IMR-90 (cell line): ENCODE results near the gene TMEM271. TPM values are rescaled to one million over a fixed set of nuclear protein-coding genes. Genes with fewer than 3 reads are reported as not detected.

Experiments used
- ATAC-seq: fragments of 200-7000 bp; cut with Tn5 transposase; 2 replicates; pipeline ENCODE4 v1.9.1; 2020; ENCODE audit warnings: low read depth, mild to moderate bottlenecking, moderate library complexity
- BruUV-seq: library from RNA; stranded (reverse); fragments of 400-500 nt; replicated peaks from 2 replicates; lab custom pipeline; 2021; lab: Mats Ljungman, UMichigan
- CTCF ChIA-PET: fragments of 300-600 bp; formaldehyde crosslinking; extraction: SDS; loops from one replicate; lab custom pipeline; 2021; ENCODE audit warnings: antibody characterized with exemption; lab: Yijun Ruan, JAX
- POLR2A ChIA-PET: fragments of 300-600 bp; sonication (Branson Sonifier 250); formaldehyde crosslinking; loops from one replicate; lab custom pipeline; 2022; ENCODE audit warnings: antibody characterized with exemption; ENCODE audit not compliant: unreplicated experiment; lab: Charles Lee
- DNase-seq: peaks from one replicate; pipeline ENCODE4 v3.0.0; 2013
- H2AFZ ChIP-seq: replicated peaks from 2 replicates; pipeline ENCODE3; 2013; ENCODE audit warnings: low read length, mild to moderate bottlenecking; ENCODE audit not compliant: poor library complexity
- H2AK5ac ChIP-seq: 2 replicates; pipeline ENCODE4 v1.6.1; 2013; ENCODE audit warnings: low read depth, low read length, inconsistent platforms
- H2AK9ac ChIP-seq: replicated peaks from 2 replicates; pipeline ENCODE3; 2013; ENCODE audit warnings: mild to moderate bottlenecking, low read depth, low read length, moderate library complexity; ENCODE audit not compliant: poor library complexity
- H2BK120ac ChIP-seq: 2 replicates; pipeline ENCODE4 v1.6.1; 2013; ENCODE audit warnings: low read depth, low read length, inconsistent platforms
- H2BK15ac ChIP-seq: 3 replicates; pipeline ENCODE4 v1.6.1; 2013; ENCODE audit warnings: low read depth, low read length, inconsistent platforms
- H2BK20ac ChIP-seq: 2 replicates; pipeline ENCODE4 v1.6.1; 2013; ENCODE audit warnings: low read depth, mild to moderate bottlenecking, inconsistent platforms, low read length, moderate library complexity
- H2BK5ac ChIP-seq: 2 replicates; pipeline ENCODE4 v1.6.1; 2013; ENCODE audit warnings: mild to moderate bottlenecking, low read depth, low read length, inconsistent platforms; ENCODE audit not compliant: poor library complexity, severe bottlenecking
- H3K14ac ChIP-seq: replicated peaks from 2 replicates; pipeline ENCODE4 v1.6.1; 2013; ENCODE audit warnings: low read depth, low read length, inconsistent platforms
- H3K18ac ChIP-seq: 2 replicates; pipeline ENCODE4 v1.6.1; 2013; ENCODE audit warnings: low read depth, low read length, control low read depth
- H3K23ac ChIP-seq: 2 replicates; pipeline ENCODE4 v1.6.1; 2013; ENCODE audit warnings: low read depth, low read length, inconsistent platforms
- H3K27ac ChIP-seq: 2 replicates; pipeline ENCODE4 v1.5.1; 2013; ENCODE audit warnings: mild to moderate bottlenecking, control low read depth, low read length; ENCODE audit not compliant: insufficient read depth
- H3K27me3 ChIP-seq: 2 replicates; pipeline ENCODE4 v1.6.1; 2013; ENCODE audit warnings: low read length; ENCODE audit not compliant: control insufficient read depth, insufficient read depth
- H3K36me3 ChIP-seq: 2 replicates; pipeline ENCODE4 v1.6.1; 2013; ENCODE audit warnings: low read length, mixed read lengths; ENCODE audit not compliant: control insufficient read depth, insufficient read depth
- H3K4ac ChIP-seq: 2 replicates; pipeline ENCODE4 v1.6.1; 2013; ENCODE audit warnings: low read depth, low read length, inconsistent platforms
- H3K4me1 ChIP-seq: 2 replicates; pipeline ENCODE4 v1.6.1; 2013; ENCODE audit warnings: low read length, mixed read lengths; ENCODE audit not compliant: control insufficient read depth, insufficient read depth
- H3K4me2 ChIP-seq: 2 replicates; pipeline ENCODE4 v1.6.1; 2013; ENCODE audit warnings: low read depth, mild to moderate bottlenecking, control low read depth, low read length, moderate library complexity
- H3K4me3 ChIP-seq: 2 replicates; pipeline ENCODE4 v1.5.1; 2013; ENCODE audit warnings: low read depth, mild to moderate bottlenecking, control low read depth, low read length, moderate library complexity; ENCODE audit not compliant: insufficient read depth
- H3K56ac ChIP-seq: 2 replicates; pipeline ENCODE4 v1.6.1; 2013; ENCODE audit warnings: low read length, inconsistent platforms; ENCODE audit not compliant: insufficient read depth; ENCODE audit errors: extremely low read depth
- H3K79me1 ChIP-seq, 2 experiments: 2 replicates each; pipeline ENCODE4 v1.6.1; 2013; ENCODE audit warnings: low read length in 2 of 2, inconsistent platforms in 1 of 2, low read depth in 1 of 2
- H3K9ac ChIP-seq: 2 replicates; pipeline ENCODE4 v1.6.1; 2013; ENCODE audit warnings: low read depth, low read length, control low read depth
- H3K9me1 ChIP-seq: 2 replicates; pipeline ENCODE4 v1.6.1; 2013; ENCODE audit warnings: low read length, inconsistent platforms; ENCODE audit not compliant: insufficient read depth
- H3K9me3 ChIP-seq: 2 replicates; pipeline ENCODE4 v1.6.1; 2013; ENCODE audit warnings: low read length; ENCODE audit not compliant: control insufficient read depth, insufficient read depth
- H4K20me1 ChIP-seq: 2 replicates; pipeline ENCODE4 v1.6.1; 2013; ENCODE audit warnings: low read length, inconsistent platforms; ENCODE audit not compliant: insufficient read depth
- H4K5ac ChIP-seq: 2 replicates; pipeline ENCODE4 v1.6.1; 2013; ENCODE audit warnings: mild to moderate bottlenecking, low read depth, low read length, control low read depth
- H4K8ac ChIP-seq, 2 experiments: 2 replicates each; pipeline ENCODE4 v1.6.1; 2013; ENCODE audit warnings: low read depth in 2 of 2, low read length in 2 of 2, control low read depth in 1 of 2, inconsistent platforms in 1 of 2
- H4K91ac ChIP-seq: 2 replicates; pipeline ENCODE4 v1.6.1; 2013; ENCODE audit warnings: low read depth, low read length, inconsistent platforms; ENCODE audit not compliant: insufficient read depth
- BHLHE40 ChIP-seq: fragments of 150-350 bp; IDR thresholded peaks from 2 replicates; pipeline ENCODE4 v1.6.1; 2016; ENCODE audit warnings: mild to moderate bottlenecking, low read depth, low read length
- CEBPB ChIP-seq: IDR thresholded peaks from 2 replicates; pipeline ENCODE4 v1.6.1; 2012; ENCODE audit warnings: low read depth, low read length, improper control_type of control experiment
- CHD1 ChIP-seq: IDR thresholded peaks from 2 replicates; pipeline ENCODE4 v1.6.1; 2012; ENCODE audit warnings: low read depth, low read length, improper control_type of control experiment
- FOS ChIP-seq: fragments of 150-350 bp; IDR thresholded peaks from 2 replicates; pipeline ENCODE4 v1.6.1; 2016; ENCODE audit warnings: low read depth, low read length
- MAFK ChIP-seq: IDR thresholded peaks from 2 replicates; pipeline ENCODE4 v1.6.1; 2012; ENCODE audit warnings: low read depth, low read length, improper control_type of control experiment
- MAZ ChIP-seq: IDR thresholded peaks from 2 replicates; pipeline ENCODE4 v1.6.1; 2012; ENCODE audit warnings: low read depth, mild to moderate bottlenecking, low read length, improper control_type of control experiment, moderate library complexity, borderline replicate concordance
- MXI1 ChIP-seq: IDR thresholded peaks from 2 replicates; pipeline ENCODE4 v1.6.1; 2012; ENCODE audit warnings: low read depth, mild to moderate bottlenecking, low read length, moderate library complexity, borderline replicate concordance
- NFE2L2 ChIP-seq: fragments of 150-350 bp; IDR thresholded peaks from 2 replicates; pipeline ENCODE4 v1.6.1; 2016; ENCODE audit warnings: low read depth, mild to moderate bottlenecking, low read length
- RAD21 ChIP-seq: IDR thresholded peaks from 2 replicates; pipeline ENCODE4 v1.6.1; 2012; ENCODE audit warnings: low read length, improper control_type of control experiment
- RCOR1 ChIP-seq: IDR thresholded peaks from 2 replicates; pipeline ENCODE4 v1.6.1; 2012; ENCODE audit warnings: mild to moderate bottlenecking, low read length, improper control_type of control experiment; ENCODE audit not compliant: insufficient replicate concordance
- RFX5 ChIP-seq: IDR thresholded peaks from 2 replicates; pipeline ENCODE4 v1.8.0; 2012; ENCODE audit warnings: low read depth, mild to moderate bottlenecking, low read length, moderate library complexity
- WGBS, 2 experiments: methylation state at CpG; one replicate each; pipeline versions ENCODE4 v1.1.5 to v1.1.7; 2013; ENCODE audit warnings: missing lambda C conversion rate in 2 of 2; ENCODE audit not compliant: insufficient read length in 1 of 2; ENCODE audit errors: extremely low coverage in 2 of 2; 5-methylcytosine and 5-hydroxymethylcytosine counted together
- dilution Hi-C: fragments of 300-500 bp; cut with HindIII; formaldehyde crosslinking; loops from one replicate; pipeline ENCODE4 v1.14.3; 2018; ENCODE audit warnings: low sequenced_read_pairs; ENCODE audit not compliant: unreplicated experiment
- in situ Hi-C: fragments of 300-500 bp; cut with MboI; formaldehyde crosslinking; loops from 3 replicates; pipeline ENCODE4 v1.14.3; 2019; ENCODE audit warnings: low sequenced_read_pairs, inconsistent platforms, mixed read lengths
- intact Hi-C: fragments of 100-400 bp; cut with micrococcal nuclease; formaldehyde crosslinking; loops from 2 replicates; pipeline ENCODE4 v1.10.0; 2022
- polyA plus RNA-seq, 3 experiments: library from polyadenylated mRNA; depleted of rRNA; stranded (reverse); fragments of >200 nt; gene quantifications; 2 replicates each; pipeline ENCODE4 v1.2.3, GENCODE V29; 2012; ENCODE audit warnings: low replicate concordance in 1 of 3
- total RNA-seq: library from RNA; depleted of rRNA; stranded (reverse); fragments of >200 nt; gene quantifications from 2 replicates; pipeline ENCODE4 v1.2.3, GENCODE V29; 2012
- TF ChIP-seq, protein P1 (sequence below): conservative IDR thresholded peaks from 2 replicates; pipeline ENCODE4 v1.5.1; 2012; ENCODE audit warnings: mild to moderate bottlenecking, low read depth, low read length, improper control_type of control experiment

Gene TMEM271
- total and polyA plus RNA-seq, 2 of the 4 experiments (the other 2 are of a cell fraction), result not detected

DNA sequence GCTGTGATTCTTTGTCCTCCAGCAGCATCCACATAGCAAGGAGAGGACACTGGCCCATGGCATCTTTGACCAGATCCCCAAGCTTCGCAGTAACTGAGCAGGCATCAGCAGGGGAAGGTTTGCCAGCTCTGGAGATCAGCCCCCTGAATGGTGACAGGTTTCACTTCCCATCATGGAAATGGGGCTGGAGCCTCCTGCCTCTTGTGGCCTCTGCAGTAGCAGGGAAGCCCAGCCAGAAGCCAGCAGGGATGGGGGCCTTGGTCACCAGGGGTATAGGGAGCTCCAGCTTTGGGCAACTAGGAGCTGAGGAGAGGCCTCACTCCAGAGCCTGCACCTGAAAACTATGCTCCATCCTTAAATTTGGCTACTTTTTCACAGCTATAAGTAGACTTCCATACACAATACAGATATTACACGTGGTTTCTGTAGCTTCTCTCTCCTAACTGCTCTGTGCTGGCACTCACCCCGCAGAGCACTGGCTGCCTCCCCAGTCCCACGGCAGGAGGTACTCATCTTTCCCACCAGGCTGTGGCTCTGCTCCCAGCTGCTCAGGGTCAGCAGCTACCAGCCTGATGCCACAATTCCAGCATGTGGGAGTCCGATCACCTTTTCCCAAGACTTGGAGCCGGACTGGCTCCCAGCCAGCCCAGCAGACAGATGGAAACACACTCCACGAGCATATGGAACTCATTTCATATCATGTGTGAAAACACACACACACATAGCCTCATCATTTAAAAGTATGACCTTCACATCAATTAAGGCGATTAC lies 2.8 kb downstream of the TMEM271 start (continued):
- TF ChIP-seq, protein P1, sequence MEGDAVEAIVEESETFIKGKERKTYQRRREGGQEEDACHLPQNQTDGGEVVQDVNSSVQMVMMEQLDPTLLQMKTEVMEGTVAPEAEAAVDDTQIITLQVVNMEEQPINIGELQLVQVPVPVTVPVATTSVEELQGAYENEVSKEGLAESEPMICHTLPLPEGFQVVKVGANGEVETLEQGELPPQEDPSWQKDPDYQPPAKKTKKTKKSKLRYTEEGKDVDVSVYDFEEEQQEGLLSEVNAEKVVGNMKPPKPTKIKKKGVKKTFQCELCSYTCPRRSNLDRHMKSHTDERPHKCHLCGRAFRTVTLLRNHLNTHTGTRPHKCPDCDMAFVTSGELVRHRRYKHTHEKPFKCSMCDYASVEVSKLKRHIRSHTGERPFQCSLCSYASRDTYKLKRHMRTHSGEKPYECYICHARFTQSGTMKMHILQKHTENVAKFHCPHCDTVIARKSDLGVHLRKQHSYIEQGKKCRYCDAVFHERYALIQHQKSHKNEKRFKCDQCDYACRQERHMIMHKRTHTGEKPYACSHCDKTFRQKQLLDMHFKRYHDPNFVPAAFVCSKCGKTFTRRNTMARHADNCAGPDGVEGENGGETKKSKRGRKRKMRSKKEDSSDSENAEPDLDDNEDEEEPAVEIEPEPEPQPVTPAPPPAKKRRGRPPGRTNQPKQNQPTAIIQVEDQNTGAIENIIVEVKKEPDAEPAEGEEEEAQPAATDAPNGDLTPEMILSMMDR, result no peak
- no peak for TF ChIP-seq NFE2L2

DNA sequence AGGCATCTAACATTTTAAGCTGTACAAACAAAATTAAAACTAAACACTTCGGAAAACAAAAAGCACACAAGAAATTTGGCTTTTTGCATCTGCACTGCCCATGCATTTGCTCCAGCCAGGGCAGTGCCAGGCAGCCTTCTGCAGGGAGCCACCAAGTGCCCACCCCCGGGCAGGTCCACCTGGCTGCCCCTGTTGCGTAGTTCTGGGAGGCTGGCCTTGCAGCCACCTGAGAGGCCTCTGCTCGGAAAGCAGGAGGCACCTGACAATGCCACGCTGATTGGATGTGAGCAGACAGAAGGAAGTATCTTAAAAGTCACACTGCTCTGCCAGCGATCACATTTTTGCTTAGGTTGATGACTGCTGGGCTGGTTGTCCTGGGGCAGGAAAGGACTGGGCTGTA lies 3.5 kb downstream of the TMEM271 start:
- no peak overlapping the region for H3K9ac ChIP-seq
- WGBS, 2 experiments, result 60% methylated on average over 2 of the region's 6 CpGs; no CpG with 5 or more reads in 1 of the 2 experiments
- H4K8ac ChIP-seq, result no peak overlapping the region
- no peak overlapping the region for H3K27ac ChIP-seq
- no peak overlapping the region for H3K14ac ChIP-seq
- no peak overlapping the region for H3K18ac ChIP-seq
- no peak overlapping the region for H2AK9ac ChIP-seq
- no peak overlapping the region for H4K5ac ChIP-seq
- dilution Hi-C loops (no loop called here), in situ Hi-C loops (no loop called here), intact Hi-C loops (no loop called here)
- ChIA-PET POLR2A (no interaction called here), CTCF (no interaction called here)
- H2AK5ac ChIP-seq, result no peak overlapping the region
- BruUV-seq, result no TSS peak
- H3K9me3 ChIP-seq, result 0 out of 2 replicates have a peak, but pooled peaks cover 4% of the 10 kb centered on the region
- H2BK5ac ChIP-seq, result no peak overlapping the region
- no peaks in the 10 kb centered on the region; the same call in 1 of the 2 replicates for H3K4me1 ChIP-seq
- H3K23ac ChIP-seq, result no peak overlapping the region
- no peak overlapping the region for H3K4me3 ChIP-seq
- no peak for ATAC-seq
- H3K4me2 ChIP-seq, result no peak overlapping the region
- H3K4ac ChIP-seq, result no peak overlapping the region
- no peak overlapping the region for H4K91ac ChIP-seq
- no peak for DNase-seq
- no peaks in the 10 kb centered on the region for H3K36me3 ChIP-seq
- no peak overlapping the region for H2AFZ ChIP-seq
- H4K20me1 ChIP-seq, result no peaks in the 10 kb centered on the region
- peaks cover 33% of the 10 kb centered on the region for H3K27me3 ChIP-seq
- no peak overlapping the region for H2BK120ac ChIP-seq
- no peak overlapping the region for H3K56ac ChIP-seq
- no peaks in the 10 kb centered on the region for H3K9me1 ChIP-seq
- no peak overlapping the region for H2BK15ac ChIP-seq
- H2BK20ac ChIP-seq, result no peak overlapping the region
- H3K79me1 ChIP-seq, result no peaks in the 10 kb centered on the region
- no peak for TF ChIP-seq RFX5
- no peak for TF ChIP-seq CEBPB
- no peak for TF ChIP-seq BHLHE40
- TF ChIP-seq NFE2L2, result no peak
- no peak for TF ChIP-seq MAZ
- no peak for TF ChIP-seq CHD1
- TF ChIP-seq, protein P1, result no peak
- TF ChIP-seq RAD21, result no peak
- TF ChIP-seq MXI1, result no peak
- TF ChIP-seq RCOR1, result no peak
- no peak for TF ChIP-seq MAFK
- TF ChIP-seq FOS, result no peak
